PC-3 (cell line): ENCODE data around the gene IGFBP2.

Source experiments
- CTCF ChIP-seq: fragments of 300-600 bp; sonication (generic); conservative IDR thresholded peaks from 2 replicates; pipeline ENCODE4 v1.5.1; 2017; ENCODE audit warnings: antibody characterized with exemption, low read depth, mild to moderate bottlenecking, low read length
- EZH2 ChIP-seq: fragments of 300-600 bp; sonication (generic); IDR thresholded peaks from one replicate; pipeline ENCODE4 v1.6.1; 2017; ENCODE audit warnings: antibody characterized with exemption, mild to moderate bottlenecking, low read length; ENCODE audit not compliant: unreplicated experiment
- EZH2phosphoT487 ChIP-seq: fragments of 300-600 bp; sonication (generic); IDR thresholded peaks from 2 replicates; pipeline ENCODE4 v1.6.1; 2018; ENCODE audit warnings: mild to moderate bottlenecking, antibody characterized with exemption, low read length, borderline replicate concordance

GRCh38 chr2:216601632-216602409, 31.4 kb upstream of the IGFBP2 start:
- no peak for TF ChIP-seq CTCF
- no peak for TF ChIP-seq EZH2
- no peak for TF ChIP-seq EZH2phosphoT487
